ENCODE results near the gene OR5AU1.

GRCh38 chr14:21118933-21119332 is 36.9 kb downstream of the OR5AU1 start:
- no peak for TF ChIP-seq CTBP1 (IDR thresholded peaks at IDR 0.05; ENCODE audit: borderline replicate concordance)
- TF ChIP-seq NFRKB (IDR thresholded peaks at IDR 0.05): no peak
- no peak for TF ChIP-seq BHLHE40 (IDR thresholded peaks at IDR 0.05; ENCODE audit: borderline replicate concordance)

All from HEK293T (cell line).